GM18951 (cell line): ENCODE results near the gene WFDC8.
"Not testable (repeated sequence)": the region's sequence is repeated elsewhere in the genome, so short reads cannot be mapped to it uniquely, and the experiment has no call there.

Source experiments
- POLR2A ChIP-seq: IDR thresholded peaks from 4 replicates; pipeline ENCODE4 v1.6.1; 2011; ENCODE audit warnings: mild to moderate bottlenecking; ENCODE audit not compliant: insufficient read length, insufficient read depth; ENCODE audit errors: extremely low read depth
- in situ Hi-C: fragments of 300-500 bp; cut with MboI; formaldehyde crosslinking; loops from one replicate; pipeline ENCODE4 v1.12.0; 2022; ENCODE audit warnings: low sequenced_read_pairs, mixed read lengths, inconsistent platforms; ENCODE audit not compliant: unreplicated experiment

The WFDC8 gene

GRCh38 chr20:45579184-45579583, at the start of gene WFDC8:
WFDC8 (minus strand) TSS chr20:45579284; CDS start chr20:45579247, 37 bp downstream.
- in situ Hi-C loops = no loop called here
- no peak for TF ChIP-seq POLR2A

GRCh38 chr20:45626540-45626939, 47.5 kb upstream of the WFDC8 start:
- in situ Hi-C loops = no loop called here
- TF ChIP-seq POLR2A = no peak

- TF ChIP-seq POLR2A = no peak
- in situ Hi-C loops = no loop called here
These were observed 42.5 kb upstream of the WFDC8 start for GRCh38 chr20:45621593-45621992.

- in situ Hi-C loops = no loop called here
These were observed 38.5 kb upstream of the WFDC8 start for GRCh38 chr20:45617591-45617990.

GRCh38 chr20:45612314-45612713, 33.2 kb upstream of the WFDC8 start:
- in situ Hi-C loops = no loop called here
- TF ChIP-seq POLR2A = no peak

More at GRCh38 chr20:45617591-45617990, 38.5 kb upstream of the WFDC8 start:
- TF ChIP-seq POLR2A = no peak

GRCh38 chr20:45611054-45611453, 32.0 kb upstream of the WFDC8 start:
- no peak for TF ChIP-seq POLR2A
- in situ Hi-C loops = no loop called here

- TF ChIP-seq POLR2A = no peak
- in situ Hi-C loops = no loop called here
These were observed 28.7 kb upstream of the WFDC8 start for GRCh38 chr20:45607810-45608209.

- TF ChIP-seq POLR2A = no peak
- in situ Hi-C loops = no loop called here
These were observed 16.2 kb upstream of the WFDC8 start for GRCh38 chr20:45595235-45595634.

- in situ Hi-C loops = no loop called here
- TF ChIP-seq POLR2A = no peak
These were observed 14.4 kb upstream of the WFDC8 start for GRCh38 chr20:45593498-45593897.

GRCh38 chr20:45592574-45593189, 13.6 kb upstream of the WFDC8 start:
- TF ChIP-seq POLR2A = no peak
- in situ Hi-C loops = no loop called here

GRCh38 chr20:45589725-45590124, 10.6 kb upstream of the WFDC8 start:
- in situ Hi-C loops = no loop called here
- no peak for TF ChIP-seq POLR2A

GRCh38 chr20:45588800-45589199, 9.7 kb upstream of the WFDC8 start:
- no peak for TF ChIP-seq POLR2A
- in situ Hi-C loops = no loop called here

- in situ Hi-C loops = not testable (repeated sequence)
These were observed 6.9 kb upstream of the WFDC8 start for GRCh38 chr20:45585986-45586385.

- in situ Hi-C loops = not testable (repeated sequence)
These were observed 5.2 kb upstream of the WFDC8 start for GRCh38 chr20:45584294-45584693.

GRCh38 chr20:45583502-45583901, 4.4 kb upstream of the WFDC8 start:
- in situ Hi-C loops = no loop called here
- no peak for TF ChIP-seq POLR2A
